ENCODE results near the gene BEND5. TPM values are rescaled to one million over a fixed set of nuclear protein-coding genes. Genes with fewer than 3 reads are reported as not detected.

BEND5 gene
- total and polyA plus RNA-seq, 10 of the 15 experiments (the other 5 are each of a cell fraction or from before 2014, with no cell fraction given), result 0.26 TPM; not detected in 9

- SMC1A ChIA-PET (ENCODE audit: uncharacterized antibody, unreplicated experiment), result no interaction called here
- intact Hi-C loops (cut with micrococcal nuclease; ENCODE audit: unreplicated experiment), result no loop called here
- H2AFZ ChIP-seq (ENCODE audit: control insufficient read depth, low read depth, low read length), result no peak overlapping the region
- in situ Hi-C loops (cut with MboI), result no loop called here
- ATAC-seq (no peak), DNase-seq (ENCODE audit: low read depth, low spot score) (no peak), FAIRE-seq (no peak)
- no peaks in the 10 kb centered on the region for H3K9me3 ChIP-seq (replicated peaks; ENCODE audit: control insufficient read depth, insufficient read depth, low read length)
- H3K79me2 ChIP-seq (ENCODE audit: control insufficient read depth, insufficient read depth, low read length), result no peaks in the 10 kb centered on the region
- BruUV-seq (replicated peaks), result no TSS peak
- peaks cover 0 to 3% of the 10 kb centered on the region in 2 experiments; a peak in 2 of 4 replicates for H3K27me3 ChIP-seq (replicated peaks in 1 of 2; ENCODE audit: control insufficient read depth in 2 of 2, insufficient read depth in 2 of 2, low read length in 1 of 2)
- RAD21 ChIA-PET (ENCODE audit: unreplicated experiment), result no interaction called here
- H3K4me3 ChIP-seq, result no peak overlapping the region
- no peak overlapping the region for H3K4me2 ChIP-seq (ENCODE audit: control insufficient read depth, insufficient read depth)
- POLR2A ChIA-PET, result no interaction called here
- CTCF ChIA-PET, result no interaction called here
- H3K4me1 ChIP-seq (ENCODE audit: control insufficient read depth, insufficient read depth, low read length), result peaks cover 9% of the 10 kb centered on the region
- no peaks in the 10 kb centered on the region for H3K36me3 ChIP-seq (ENCODE audit: control insufficient read depth in 2 of 2, insufficient read depth in 2 of 2, low read length in 1 of 2)
- no peak overlapping the region for H3K27ac ChIP-seq (ENCODE audit: control insufficient read depth, insufficient read depth)
- 60% methylated on average over 2 of the region's 2 CpGs for WGBS (ENCODE audit: insufficient coverage, insufficient replicate concordance, low lambda C conversion rate, missing lambda C conversion rate)
- no peaks in the 10 kb centered on the region for H4K20me1 ChIP-seq (ENCODE audit: control insufficient read depth, insufficient read depth)
- H3K9ac ChIP-seq (ENCODE audit: control insufficient read depth, insufficient read depth, low read length), result no peak overlapping the region
- TF ChIP-seq SMAD5 (IDR thresholded peaks at IDR 0.05; ENCODE audit: low read depth) (no peak), CREM (IDR thresholded peaks at IDR 0.05; ENCODE audit: low read depth) (no peak), HDAC2 (IDR thresholded peaks at IDR 0.05) (no peak), TCF7 (IDR thresholded peaks at IDR 0.05; ENCODE audit: borderline replicate concordance) (no peak), SRF (IDR thresholded peaks at IDR 0.05; ENCODE audit: low read depth in 2 of 2, low read length in 2 of 2) (no peak), CUX1 (IDR thresholded peaks at IDR 0.05; ENCODE audit: insufficient replicate concordance, low read depth, low read length) (no peak), RBBP5 (conservative IDR thresholded peaks at IDR 0.05) (no peak), RCOR1 (conservative IDR thresholded peaks at IDR 0.05; ENCODE audit: low read depth, low read length) (no peak), EP300 (IDR thresholded peaks at IDR 0.05; ENCODE audit: borderline replicate concordance in 1 of 2, control insufficient read depth in 1 of 2, low read depth in 2 of 2, low read length in 2 of 2) (no peak), ZBTB33 (IDR thresholded peaks at IDR 0.05) (no peak), MYC (IDR thresholded peaks at IDR 0.05; ENCODE audit: insufficient read depth, insufficient read length, insufficient replicate concordance, low read length, severe bottlenecking) (no peak), PBX3 (IDR thresholded peaks at IDR 0.05; ENCODE audit: insufficient replicate concordance, low read depth, low read length) (no peak), IRF5 (IDR thresholded peaks at IDR 0.05; ENCODE audit: borderline replicate concordance) (no peak), HDAC6 (IDR thresholded peaks at IDR 0.05; ENCODE audit: unreplicated experiment) (no peak)
Observed at GRCh38 chr1:48728584-48728983, 48.1 kb downstream of the BEND5 start.

Data from GM12878 (cell line).